ENCODE results near the gene RASSF7. TPM values are rescaled to one million over a fixed set of nuclear protein-coding genes. Genes with fewer than 3 reads are reported as not detected.

RASSF7 gene
- polyA plus RNA-seq, 1 of the 3 experiments (the other 2 are of a cell fraction): 19.8 TPM

- peaks cover 0 to 4% of the 10 kb centered on the region in 2 experiments for H3K36me3 ChIP-seq (replicated peaks in 1 of 2; ENCODE audit: control insufficient read depth in 1 of 2, insufficient read depth in 2 of 2, low read length in 1 of 2)
- no peak for DNase-seq
- no peak overlapping the region for H2AFZ ChIP-seq (ENCODE audit: low read depth)
- peak overlapping the region; percentile 89; the same call in 1 of the 2 replicates for H3K9ac ChIP-seq
- H3K79me2 ChIP-seq (ENCODE audit: insufficient read depth): peaks cover 72% of the 10 kb centered on the region
- H3F3A ChIP-seq (replicated peaks; ENCODE audit: insufficient read depth): no peaks in the 10 kb centered on the region
- H3K9me2 ChIP-seq: no peaks in the 10 kb centered on the region
- no peaks in the 10 kb centered on the region for H3K27me3 ChIP-seq (ENCODE audit: insufficient read depth)
- H3K4me3 ChIP-seq (ENCODE audit: low read depth in 2 of 2, low read length in 1 of 2): peak overlapping the region; percentile 93 to 98; a peak in 3 of 4 replicates
- H3K4me1 ChIP-seq (ENCODE audit: control insufficient read depth in 1 of 2, insufficient read depth in 2 of 2, low read depth in 1 of 2, low read length in 1 of 2): peaks cover 4 to 29% of the 10 kb centered on the region in 2 experiments; a peak in 3 of 4 replicates
- H3K27ac ChIP-seq (ENCODE audit: low read depth in 2 of 2, low read length in 1 of 2): no peak overlapping the region
- peak overlapping the region; percentile 92 for H3K4me2 ChIP-seq
- H3K9me3 ChIP-seq: no peaks in the 10 kb centered on the region
- WGBS (ENCODE audit: low lambda C conversion rate): 72% methylated on average over 17 of the region's 21 CpGs
- ChIA-PET CTCF (interaction anchor here (0.9 to 2.2 kb wide), 2 partner anchors 23 to 63 kb away, joined by 3 to 9 read pairs; no protein-coding TSS in a partner anchor), POLR2A (no interaction called here)
- TF ChIP-seq USF2 (IDR thresholded peaks at IDR 0.05; ENCODE audit: borderline replicate concordance, low read depth, low read length) (no peak), MXI1 (IDR thresholded peaks at IDR 0.05; ENCODE audit: low read depth, low read length) (no peak), IRF3 (IDR thresholded peaks at IDR 0.05; ENCODE audit: low read depth, low read length) (no peak), GATA2 (CRISPR knock-in tag; IDR thresholded peaks at IDR 0.05) (no peak), EZH2phosphoT487 (IDR thresholded peaks at IDR 0.05; ENCODE audit: borderline replicate concordance, low read depth) (no peak), USF1 (IDR thresholded peaks at IDR 0.05; ENCODE audit: borderline replicate concordance, low read depth) (no peak), SMC3 (IDR thresholded peaks at IDR 0.05; ENCODE audit: low read depth, low read length) (no peak), TEAD4 (IDR thresholded peaks at IDR 0.05; ENCODE audit: borderline replicate concordance, insufficient read depth) (no peak), FOSL2 (IDR thresholded peaks at IDR 0.05; ENCODE audit: borderline replicate concordance, low read depth) (no peak), REST (IDR thresholded peaks at IDR 0.05; ENCODE audit: low read depth, low read length) (no peak), NRF1 (IDR thresholded peaks at IDR 0.05; ENCODE audit: low read depth, low read length) (no peak), CTCF (IDR thresholded peaks at IDR 0.05) (no peak), ZBTB33 (IDR thresholded peaks at IDR 0.05; ENCODE audit: borderline replicate concordance, low read depth) (no peak), RFX5 (IDR thresholded peaks at IDR 0.05; ENCODE audit: low read length) (no peak), GABPA (IDR thresholded peaks at IDR 0.05; ENCODE audit: low read depth) (no peak), YY1 (IDR thresholded peaks at IDR 0.05; ENCODE audit: low read depth) (no peak), POLR2AphosphoS5 (IDR thresholded peaks at IDR 0.05; ENCODE audit: low read depth, low read length) (no peak), JUND (IDR thresholded peaks at IDR 0.05) (no peak)
- peaks cover 65% of the 10 kb centered on the region for H4K20me1 ChIP-seq (ENCODE audit: insufficient read depth)
Measured at GRCh38 chr11:578276-579035, 17.7 kb downstream of the RASSF7 start.
